SK-MEL-5 (cell line): Measurements from ENCODE around the gene SYNE3. TPM values are rescaled to one million over a fixed set of nuclear protein-coding genes. Genes with fewer than 3 reads are reported as not detected.
"Not testable (repeated sequence)": the region's sequence is repeated elsewhere in the genome, so short reads cannot be mapped to it uniquely, and the experiment has no call there.

ENCODE experiments used
- DNase-seq: peaks from one replicate; pipeline ENCODE4 v3.0.0-alpha.2; 2016; ENCODE audit warnings: low read depth, low spot score
- in situ Hi-C: cut with HindIII; loops from 2 replicates; pipeline ENCODE4 v1.10.0; 2016; ENCODE audit warnings: low sequenced_read_pairs, high pct_unique_total_duplicates, low pct_unique_long_range_greater_than_20kb
- total RNA-seq: library from RNA; depleted of rRNA; stranded (reverse); fragments of >200 nt; shearing (Covaris generic); gene quantifications from 2 replicates; pipeline ENCODE4 v1.2.3, GENCODE V29; 2014

SYNE3 gene
- total RNA-seq, 1 experiment from 2014 or later = 1.6 TPM

DNA sequence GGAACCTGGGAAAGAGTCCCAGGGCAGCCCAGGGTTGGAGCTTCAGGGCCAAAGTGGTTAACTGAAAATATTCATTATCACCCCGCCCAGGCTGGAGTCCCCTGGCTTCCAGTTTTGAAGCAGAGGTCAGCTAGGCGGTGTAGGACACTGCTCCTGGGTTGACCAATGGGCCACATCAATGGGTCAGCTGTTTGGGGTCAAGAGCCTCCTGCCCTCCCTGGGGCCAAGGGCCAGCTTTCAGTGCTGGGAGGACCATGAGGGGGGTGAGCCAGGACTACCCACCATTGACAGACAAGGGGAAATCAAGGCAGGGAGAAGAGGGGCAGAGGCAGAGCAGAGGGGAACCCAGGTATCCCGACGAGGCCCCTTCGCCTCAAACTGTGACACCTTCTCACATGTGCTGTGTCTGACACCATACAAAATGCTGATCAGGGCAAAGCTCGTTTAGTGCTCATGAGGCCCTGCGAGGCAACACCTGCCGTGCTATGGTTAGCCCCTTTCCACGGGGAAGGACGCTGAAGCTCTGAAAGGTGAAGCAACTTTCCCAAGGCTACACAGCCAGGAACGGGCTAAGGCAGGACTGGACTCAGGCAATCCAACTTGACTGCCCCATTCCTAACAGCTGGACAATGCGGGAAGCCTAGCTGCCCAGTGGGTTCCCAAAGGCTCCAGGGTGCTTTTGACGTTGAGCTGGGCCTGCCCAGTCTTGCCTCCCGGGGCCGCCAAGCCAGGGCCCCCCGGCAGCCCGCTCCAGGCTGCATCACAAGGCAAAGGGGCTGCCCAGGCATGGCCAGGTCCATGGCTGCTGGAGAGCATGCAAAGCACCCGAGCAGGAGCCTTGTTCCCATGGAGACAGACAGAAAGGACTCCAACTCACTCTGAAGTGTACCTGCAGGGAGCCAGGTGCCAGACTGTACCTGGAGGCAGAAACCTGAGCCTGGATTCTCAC lies 2.0 kb downstream of the SYNE3 start:
- no peak for DNase-seq
- in situ Hi-C loops = no loop called here

DNA sequence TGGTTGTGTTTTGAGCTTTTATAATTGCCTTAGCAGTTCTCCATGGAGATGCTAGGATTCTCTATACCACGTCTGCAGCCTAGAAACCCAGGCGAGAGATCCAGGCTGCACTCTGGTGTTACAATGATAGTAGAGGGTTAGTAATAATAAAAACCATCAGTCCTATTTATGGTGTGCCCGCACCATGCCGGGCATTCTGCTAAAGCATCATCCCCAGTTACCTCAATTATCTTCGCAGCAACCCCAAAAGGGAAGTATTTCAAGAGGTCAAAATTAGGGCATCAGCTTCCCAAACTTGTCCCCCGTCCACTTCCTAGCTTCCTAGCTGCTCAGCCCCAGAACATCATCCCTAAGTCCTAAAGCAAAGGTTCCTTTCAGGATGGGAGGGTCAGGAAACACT lies 3.2 kb downstream of the SYNE3 start:
- in situ Hi-C loops = no loop called here
- DNase-seq = no peak

GRCh38 chr14:95511687-95512086 lies 4.8 kb downstream of the SYNE3 start:
- in situ Hi-C loops = no loop called here
- DNase-seq = no peak

- DNase-seq = no peak
- in situ Hi-C loops = no loop called here
Measured at GRCh38 chr14:95510804-95511203, 5.6 kb downstream of the SYNE3 start.

DNA sequence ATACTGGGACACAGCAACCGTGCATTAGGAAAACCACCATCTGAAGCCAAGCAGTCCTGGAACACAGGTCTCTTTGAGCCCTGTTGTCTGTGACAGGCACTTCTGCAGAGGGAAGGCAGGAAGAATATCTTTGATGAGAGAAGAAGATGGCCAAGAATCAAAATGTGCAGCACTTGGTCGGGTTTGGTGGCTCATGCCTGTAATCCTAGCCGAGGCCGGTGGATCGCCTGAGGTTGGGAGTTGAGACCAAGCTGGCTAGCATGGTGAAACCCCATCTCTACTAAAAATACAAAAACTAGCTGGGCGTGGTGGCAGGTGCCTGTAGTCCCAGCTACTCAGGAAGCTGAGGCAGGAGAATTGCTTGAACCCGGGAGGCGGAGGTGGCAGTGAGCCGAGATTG lies 6.1 kb downstream of the SYNE3 start:
- DNase-seq, in situ Hi-C loops: not testable (repeated sequence)

DNA sequence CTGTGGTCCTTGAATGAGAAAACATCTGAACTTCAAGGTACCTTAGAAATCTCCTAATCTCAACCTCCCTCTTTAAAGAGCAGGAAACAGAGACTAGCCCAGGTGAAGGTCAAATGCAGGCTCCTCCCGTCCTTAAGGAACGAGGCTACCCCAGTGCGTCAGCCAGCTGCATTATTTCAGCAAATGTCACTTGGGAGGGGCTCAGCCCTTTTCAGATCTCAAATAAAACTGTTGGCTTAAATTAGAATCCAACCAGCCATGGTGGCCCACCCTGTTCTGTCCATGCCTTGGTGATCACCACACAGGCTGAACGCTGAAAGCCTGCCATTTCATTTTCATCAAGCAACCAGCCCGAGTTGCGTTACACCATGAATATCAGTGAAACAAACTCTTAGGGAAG lies 7.0 kb downstream of the SYNE3 start:
- DNase-seq = no peak
- in situ Hi-C loops = no loop called here

DNA sequence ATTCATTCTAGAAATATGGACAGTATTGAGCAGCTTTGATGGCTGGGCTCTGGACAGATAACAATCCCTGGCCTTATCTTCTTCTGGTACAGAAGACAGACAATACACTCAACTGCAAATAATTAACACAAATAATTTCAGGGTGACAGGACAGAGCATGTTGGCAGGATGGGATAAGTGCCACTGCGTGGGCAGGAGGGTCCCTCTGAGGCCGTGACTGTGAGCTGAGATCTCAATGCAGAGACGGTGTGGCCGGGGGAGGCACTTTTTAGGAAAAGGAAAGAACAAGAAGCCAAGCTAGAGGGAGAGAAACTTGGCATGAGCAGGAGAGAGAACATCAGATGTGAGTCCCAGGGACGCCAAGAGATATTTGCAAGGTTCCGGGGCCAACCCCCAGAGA lies 8.1 kb downstream of the SYNE3 start:
- in situ Hi-C loops = no loop called here
- no peak for DNase-seq

DNA sequence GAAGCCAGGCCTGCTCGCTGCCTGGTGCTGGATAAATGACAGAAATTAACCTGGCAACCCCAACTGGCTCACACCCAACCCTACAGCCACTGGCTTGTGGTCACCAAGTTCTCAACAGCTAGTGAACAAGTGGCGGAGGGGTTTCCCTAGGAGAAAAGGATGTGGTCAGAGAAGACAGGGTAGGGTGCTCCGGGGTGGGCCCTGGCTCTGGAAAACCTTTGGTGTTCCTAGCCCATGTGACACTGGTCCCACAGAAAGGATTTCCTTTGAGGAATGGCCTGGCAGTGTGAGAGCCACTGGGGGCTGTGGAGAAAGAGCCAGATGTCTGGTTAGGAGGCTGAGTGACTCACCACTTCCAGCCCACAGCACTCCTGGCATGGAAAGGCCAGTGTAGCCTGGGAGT lies 8.7 kb downstream of the SYNE3 start:
- in situ Hi-C loops = no loop called here
- peak; percentile 30 for DNase-seq

GRCh38 chr14:95507174-95507573 lies 9.3 kb downstream of the SYNE3 start:
- in situ Hi-C loops = no loop called here
- DNase-seq = peak; percentile 82

DNA sequence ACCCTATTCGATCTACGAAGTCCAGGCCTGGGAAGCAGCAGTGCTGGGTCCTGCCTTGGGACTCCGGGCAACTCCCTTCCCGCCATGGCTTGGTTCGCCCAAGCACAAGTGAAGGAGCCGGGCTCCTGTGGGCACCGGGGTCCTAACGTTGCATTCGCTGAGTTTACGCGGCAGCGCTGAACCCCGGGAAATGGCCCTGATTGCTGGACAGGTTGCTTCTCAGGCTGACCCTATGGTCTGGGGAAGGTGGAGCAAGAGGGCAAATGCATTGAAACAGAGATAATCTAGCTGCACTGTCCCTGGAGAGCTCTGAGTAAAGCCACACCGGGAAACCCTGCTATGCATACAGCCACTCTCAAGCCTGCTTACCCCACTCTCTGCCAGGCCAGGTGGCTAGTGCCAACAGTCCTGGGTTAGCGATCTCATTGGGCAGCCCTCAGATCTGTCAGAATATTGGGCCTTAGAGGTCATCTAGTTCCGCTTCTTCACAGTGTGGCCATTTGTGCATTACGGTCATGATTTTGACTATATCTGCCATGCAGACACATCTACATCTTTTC lies 11.3 kb downstream of the SYNE3 start:
- DNase-seq = no peak
- in situ Hi-C loops = no loop called here

DNA sequence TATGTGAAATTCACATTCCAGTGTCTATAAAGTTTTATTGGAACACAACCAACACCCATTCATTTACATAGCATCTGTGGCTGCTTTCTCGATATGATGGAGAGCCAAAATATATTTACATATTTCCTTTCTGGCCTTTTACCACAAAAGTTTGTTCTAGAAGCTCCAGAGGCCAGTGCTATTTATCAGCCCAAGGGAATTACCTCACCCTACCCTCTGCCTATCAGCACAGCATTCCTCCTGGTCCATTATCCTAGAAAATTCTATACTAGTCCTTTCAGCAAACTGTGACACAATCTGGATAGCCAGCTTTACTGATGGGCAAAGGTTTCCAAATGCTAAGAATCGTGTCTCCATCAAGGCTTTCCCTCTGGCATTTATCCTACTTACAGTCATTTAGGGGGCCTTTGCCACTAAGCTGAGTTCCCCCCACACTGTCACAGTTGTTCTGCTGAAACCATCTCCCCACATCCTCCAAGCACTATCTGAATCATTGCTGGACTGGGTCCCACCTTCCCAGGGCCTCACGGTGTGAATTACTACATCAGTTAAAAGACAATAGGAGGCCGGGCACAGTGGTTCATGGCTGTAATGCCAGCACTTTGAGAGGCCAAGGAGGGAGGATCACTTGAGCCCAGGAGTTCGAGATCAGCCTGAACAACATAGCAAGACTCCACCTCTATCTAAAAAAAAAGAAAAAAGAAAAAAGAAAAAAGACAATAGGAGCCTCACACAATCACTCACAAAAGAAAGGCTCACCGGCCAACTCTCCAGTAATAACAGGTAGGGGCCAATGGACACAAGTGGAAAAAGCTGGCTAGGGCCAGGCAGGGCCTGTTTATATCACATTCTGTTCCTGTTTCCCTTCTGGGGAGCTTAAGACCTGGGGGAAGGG lies 12.1 kb downstream of the SYNE3 start:
- in situ Hi-C loops = no loop called here
- DNase-seq = no peak

GRCh38 chr14:95503365-95504134 lies 12.9 kb downstream of the SYNE3 start:
- in situ Hi-C loops = no loop called here

DNA sequence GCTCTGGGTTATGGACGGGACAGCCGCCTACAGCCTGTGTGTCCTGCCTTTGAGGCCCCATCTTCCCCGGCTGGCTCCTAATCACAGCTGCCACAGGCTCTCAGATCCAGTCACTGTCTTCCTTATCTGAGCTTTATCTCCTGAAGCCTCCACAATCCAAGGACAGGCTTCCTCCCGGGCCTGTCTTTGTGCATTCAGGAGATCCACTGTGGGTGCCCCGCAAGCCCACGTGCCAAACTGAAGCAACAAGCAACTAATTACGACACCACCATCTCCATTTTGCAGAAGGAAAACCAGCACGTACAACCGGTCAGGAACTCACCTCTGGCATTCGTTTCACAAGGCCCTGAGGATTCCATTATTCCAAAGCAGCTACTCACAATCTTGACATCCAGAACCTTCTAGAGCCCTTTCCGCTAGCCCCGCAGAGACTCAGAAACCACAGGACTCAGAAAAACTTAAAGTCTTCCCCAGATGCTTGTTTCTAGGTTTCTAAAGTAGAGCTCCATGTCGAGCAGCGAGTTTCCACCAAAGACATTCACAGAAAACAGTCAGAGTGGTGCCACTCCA lies 14.0 kb downstream of the SYNE3 start:
- DNase-seq = no peak
- in situ Hi-C loops = no loop called here

More at GRCh38 chr14:95503365-95504134, 12.9 kb downstream of the SYNE3 start:
- DNase-seq = no peak

DNA sequence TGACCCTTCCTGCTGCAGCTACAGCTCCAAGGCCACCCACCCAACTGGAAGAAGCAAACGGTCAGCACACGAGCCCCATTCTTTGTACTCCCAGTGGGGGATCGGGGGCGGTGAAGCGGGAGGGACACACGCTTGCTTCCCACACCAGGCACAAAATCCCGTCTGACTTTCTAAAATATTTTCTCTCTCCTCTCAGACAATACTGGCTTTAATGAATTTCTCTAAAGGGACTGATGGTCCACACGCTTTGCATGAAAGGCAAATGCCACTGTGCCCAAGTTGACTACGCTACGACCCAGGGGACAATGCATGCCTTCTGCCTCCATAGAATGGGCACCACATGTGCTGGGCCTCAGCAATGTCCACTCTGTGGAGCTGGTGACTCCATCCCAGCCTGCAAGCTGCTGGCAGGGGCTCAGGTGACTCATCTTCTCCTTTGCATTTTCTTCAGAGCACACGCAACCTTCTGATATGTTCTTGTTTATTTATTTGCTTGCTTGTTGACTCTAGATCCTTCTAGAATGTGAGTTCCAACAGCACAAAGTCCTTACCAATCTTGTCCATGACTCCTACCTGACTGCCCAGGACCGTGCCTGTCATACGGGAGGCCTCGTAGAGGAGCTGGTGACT lies 15.6 kb downstream of the SYNE3 start:
- in situ Hi-C loops = no loop called here
- no peak for DNase-seq

DNA sequence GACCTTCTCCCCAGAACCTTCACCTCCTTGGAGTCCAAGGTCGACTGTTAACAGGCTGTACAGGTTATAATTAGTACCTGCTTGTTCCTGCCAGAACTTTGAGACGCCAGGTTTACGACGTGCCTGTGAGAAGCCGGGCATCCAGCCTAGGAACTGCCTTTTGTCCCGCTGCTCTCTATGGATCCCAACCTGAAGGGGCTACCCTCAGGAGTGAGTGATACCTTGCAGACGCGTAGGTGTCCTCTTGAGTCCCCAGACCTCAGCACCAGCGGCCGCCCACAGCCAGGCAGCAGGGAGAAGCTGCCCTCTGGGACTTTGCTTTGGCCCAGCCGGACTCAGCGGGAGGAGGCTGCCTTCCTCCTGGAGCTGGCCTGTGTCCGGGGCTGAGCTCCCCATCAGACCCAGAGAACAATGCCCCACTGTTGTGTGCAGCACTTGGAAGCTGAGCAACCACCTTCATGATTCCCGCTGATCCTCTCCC lies 16.2 kb downstream of the SYNE3 start:
- in situ Hi-C loops = no loop called here
- peak; percentile 50 for DNase-seq

- no peak for DNase-seq
- in situ Hi-C loops = no loop called here
Measured at GRCh38 chr14:95499354-95499750, 17.1 kb downstream of the SYNE3 start.
